ENCODE measurements around the gene TBCK. TPM values are rescaled to one million over a fixed set of nuclear protein-coding genes. Genes with fewer than 3 reads are reported as not detected.

Gene TBCK
- total and polyA plus RNA-seq, 3 donors from 2014 or later: 17.7 to 67.1 (median 66.3) TPM

DNA sequence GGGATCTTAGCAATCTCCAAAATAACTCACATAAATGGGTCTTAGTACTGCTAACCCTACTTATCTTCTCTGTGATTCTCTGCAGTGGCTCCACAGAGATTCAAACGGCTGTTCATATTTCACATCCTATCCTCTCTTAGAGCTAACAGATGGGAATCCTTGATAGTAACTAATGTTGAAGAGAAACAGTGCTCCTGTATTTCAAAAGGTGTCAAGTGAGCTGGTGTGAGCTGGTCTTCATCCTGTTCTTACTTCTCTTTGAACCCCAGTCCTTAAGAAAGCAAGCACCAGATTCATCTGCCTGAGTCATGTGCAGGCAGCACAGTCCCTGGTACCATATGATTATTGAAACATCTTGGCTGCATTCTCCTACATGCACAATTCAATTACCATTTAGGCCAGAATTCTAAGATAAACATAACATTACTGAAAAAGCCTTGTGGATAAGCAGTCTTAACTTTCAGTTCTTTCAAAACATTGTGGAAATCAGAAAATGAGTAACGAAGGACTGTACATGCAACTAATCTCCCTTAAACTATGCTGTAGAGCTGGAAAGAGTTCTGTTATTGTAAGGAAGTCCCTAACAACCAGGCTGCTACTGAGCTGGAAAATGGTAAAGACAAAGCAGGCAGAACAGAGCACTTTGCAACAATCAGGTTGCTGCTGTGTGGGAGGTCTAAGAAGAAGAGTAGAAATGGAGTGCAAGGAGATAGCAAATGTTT is 267.6 kb downstream of the TBCK start:
- no peaks in the 10 kb centered on the region for H3K36me3 ChIP-seq (ENCODE audit: low read depth, missing control alignments)
- H3K9me3 ChIP-seq: no peaks in the 10 kb centered on the region
- 40 to 47% methylated on average over 2 of the region's 2 CpGs for WGBS, 2 donors
- no peak overlapping the region for H3K27ac ChIP-seq
- no peaks in the 10 kb centered on the region for H3K4me1 ChIP-seq
- peak; percentile 20 for DNase-seq
- no peak overlapping the region for H3K4me3 ChIP-seq
- no peaks in the 10 kb centered on the region for H3K27me3 ChIP-seq
- TF ChIP-seq POLR2A (IDR thresholded peaks at IDR 0.05) (no peak), CTCF (IDR thresholded peaks at IDR 0.05) (no peak)
- intact Hi-C loops (cut with DNase I; ENCODE audit: low total_unique reads): no loop called here

DNA sequence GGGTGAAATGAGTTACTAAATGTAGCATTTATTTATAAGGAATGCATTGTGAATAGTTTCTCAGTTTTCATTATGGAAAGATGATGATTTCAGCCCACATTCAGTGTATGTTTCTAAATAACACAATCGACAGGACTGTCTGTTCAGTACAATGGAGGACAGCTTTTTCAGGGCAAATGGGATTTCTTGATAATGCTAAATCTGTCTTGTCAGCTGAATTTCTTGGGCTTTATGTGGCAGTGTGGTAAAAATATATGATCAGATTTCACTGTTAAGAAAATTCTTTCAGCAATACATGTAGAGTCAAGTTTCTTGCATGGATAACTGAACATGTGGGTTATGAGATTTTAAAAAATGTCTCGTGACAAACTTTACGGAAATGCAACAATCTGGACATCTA is 269.9 kb downstream of the TBCK start:
- no peak overlapping the region for H3K4me3 ChIP-seq
- no peak overlapping the region for H3K27ac ChIP-seq
- no peaks in the 10 kb centered on the region for H3K36me3 ChIP-seq (ENCODE audit: low read depth, missing control alignments)
- no peaks in the 10 kb centered on the region for H3K4me1 ChIP-seq
- TF ChIP-seq CTCF (IDR thresholded peaks at IDR 0.05): no peak
- TF ChIP-seq POLR2A (IDR thresholded peaks at IDR 0.05): no peak
- intact Hi-C loops (cut with DNase I; ENCODE audit: low total_unique reads): no loop called here
- H3K9me3 ChIP-seq: no peaks in the 10 kb centered on the region
- H3K27me3 ChIP-seq: no peaks in the 10 kb centered on the region
- DNase-seq: no peak
- 88 to 89% methylated on average over 3 of the region's 3 CpGs for whole genome bisulfite sequencing, 2 donors

DNA sequence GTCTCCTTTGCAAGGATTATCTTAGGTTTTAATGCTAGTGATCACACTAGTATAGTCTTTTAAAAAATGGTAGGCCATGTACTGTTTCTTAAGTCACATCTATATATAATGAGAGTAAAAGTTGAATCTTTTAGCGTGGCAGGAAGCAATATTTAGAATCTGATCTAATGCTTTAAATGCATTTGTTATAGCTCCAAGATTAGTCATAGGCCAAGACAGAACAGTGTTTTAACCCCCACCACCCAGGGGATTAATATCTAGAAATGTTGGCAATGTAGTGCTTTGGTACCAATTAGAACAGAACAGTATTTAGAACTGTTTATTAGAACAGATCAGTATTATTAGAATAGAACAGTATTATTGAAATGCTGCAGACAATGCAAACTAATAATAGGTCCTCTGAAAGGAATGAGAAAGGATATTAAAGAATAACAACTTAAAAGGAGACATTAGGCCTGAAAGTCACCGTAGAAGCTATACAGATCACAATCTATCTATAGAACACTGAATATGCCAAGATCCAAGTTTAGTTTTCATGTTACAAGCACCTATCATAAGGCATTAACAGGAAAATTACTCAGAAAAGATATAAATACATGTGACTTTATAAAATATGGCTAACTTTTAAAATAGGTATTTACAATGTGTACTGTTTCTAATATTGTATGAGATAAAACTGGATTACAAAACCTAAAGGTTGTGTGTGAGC is 274.6 kb downstream of the TBCK start:
- Histone ChIP-seq H3K36me3 (ENCODE audit: low read depth, missing control alignments) (no peaks in the 10 kb centered on the region), H3K9me3 (no peaks in the 10 kb centered on the region), H3K27me3 (no peaks in the 10 kb centered on the region), H3K27ac (no peak overlapping the region), H3K4me1 (no peaks in the 10 kb centered on the region), H3K4me3 (no peak overlapping the region)
- WGBS, 2 donors: 77 to 80% methylated on average over 2 of the region's 2 CpGs
- TF ChIP-seq CTCF (IDR thresholded peaks at IDR 0.05): no peak
- no peak for TF ChIP-seq POLR2A (IDR thresholded peaks at IDR 0.05)
- intact Hi-C loops (cut with DNase I; ENCODE audit: low total_unique reads): no loop called here
- DNase-seq: no peak

DNA sequence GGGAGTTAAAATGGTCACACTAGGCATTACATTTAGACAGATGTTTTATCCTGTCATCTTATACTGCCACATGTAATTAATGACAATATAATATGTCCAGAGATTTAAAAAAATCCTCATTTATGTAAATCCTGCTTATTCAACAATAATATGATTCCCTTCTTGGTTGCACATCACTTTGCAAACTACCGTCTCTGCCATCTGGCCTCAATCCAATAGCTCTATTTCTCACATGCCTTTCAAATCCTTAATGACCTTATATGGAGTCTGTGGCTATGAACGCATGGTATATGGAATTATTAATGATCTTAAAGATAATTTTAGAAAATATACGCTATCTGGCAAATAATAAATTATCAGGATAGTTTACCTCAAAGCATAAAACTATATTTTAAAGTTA is 276.2 kb downstream of the TBCK start:
- TF ChIP-seq POLR2A (IDR thresholded peaks at IDR 0.05): no peak
- TF ChIP-seq CTCF (IDR thresholded peaks at IDR 0.05): no peak
- no peaks in the 10 kb centered on the region for H3K4me1 ChIP-seq
- no peaks in the 10 kb centered on the region for H3K36me3 ChIP-seq (ENCODE audit: low read depth, missing control alignments)
- DNase-seq: no peak
- H3K27me3 ChIP-seq: no peaks in the 10 kb centered on the region
- 66 to 67% methylated on average over 3 of the region's 3 CpGs for WGBS, 2 donors
- H3K27ac ChIP-seq: no peak overlapping the region
- no peak overlapping the region for H3K4me3 ChIP-seq
- no peaks in the 10 kb centered on the region for H3K9me3 ChIP-seq
- intact Hi-C loops (cut with DNase I; ENCODE audit: low total_unique reads): no loop called here
